Liver (tissue), 3 donors: ENCODE data around the gene SLC12A8.

Experiments used
- EGR1 ChIP-seq, 2 donors: IDR thresholded peaks; 2 replicates each; pipeline ENCODE4 v1.6.1; 2016 to 2018; ENCODE audit warnings: antibody characterized with exemption in 2 of 2, low read depth in 2 of 2
- GABPA ChIP-seq, 2 donors: IDR thresholded peaks in 1 of 2; conservative IDR thresholded peaks in 1 of 2; 2 replicates each; pipeline ENCODE4 v1.6.1; 2016; ENCODE audit warnings: antibody characterized with exemption in 2 of 2, mild to moderate bottlenecking in 1 of 2, moderate library complexity in 1 of 2
- HNF4A ChIP-seq, 2 donors: conservative IDR thresholded peaks; 2 replicates each; pipeline ENCODE4 v1.6.1; 2016; ENCODE audit warnings: antibody characterized with exemption in 2 of 2, mild to moderate bottlenecking in 2 of 2
- HNF4G ChIP-seq: IDR thresholded peaks from 2 replicates; pipeline ENCODE4 v1.6.1; 2016; ENCODE audit warnings: antibody characterized with exemption
- JUND ChIP-seq, 2 donors: IDR thresholded peaks; 2 replicates each; pipeline ENCODE4 v1.6.1; 2016; ENCODE audit warnings: antibody characterized with exemption in 2 of 2
- RAD21 ChIP-seq, 2 donors: IDR thresholded peaks; 2 replicates each; pipeline ENCODE4 v1.6.1; 2016; ENCODE audit warnings: antibody characterized with exemption in 2 of 2, mild to moderate bottlenecking in 2 of 2
- SP1 ChIP-seq: IDR thresholded peaks from 2 replicates; pipeline ENCODE4 v1.6.1; 2018; ENCODE audit warnings: antibody characterized with exemption, mild to moderate bottlenecking
- TAF1 ChIP-seq: conservative IDR thresholded peaks from 2 replicates; pipeline ENCODE4 v1.6.1; 2016; ENCODE audit warnings: antibody characterized with exemption, mild to moderate bottlenecking
- YY1 ChIP-seq: IDR thresholded peaks from 2 replicates; pipeline ENCODE4 v1.6.1; 2016; ENCODE audit warnings: antibody characterized with exemption, mild to moderate bottlenecking
- TF ChIP-seq, protein P1 (sequence below): fragments of 150-350 bp; IDR thresholded peaks from 2 replicates; pipeline ENCODE4 v1.5.1; 2017; ENCODE audit warnings: improper control_type of control experiment, low read depth, low read length; ENCODE audit not compliant: missing input control
- TF ChIP-seq, protein P2 (sequence below): IDR thresholded peaks from 2 replicates; pipeline ENCODE4 v1.6.1; 2016; ENCODE audit warnings: antibody characterized with exemption, mild to moderate bottlenecking
- TF ChIP-seq, protein P3 (sequence below): IDR thresholded peaks from 2 replicates; pipeline ENCODE4 v1.6.1; 2016; ENCODE audit warnings: antibody characterized with exemption
- TF ChIP-seq, protein P4 (sequence below): IDR thresholded peaks from 2 replicates; pipeline ENCODE4 v1.6.1; 2016; ENCODE audit warnings: antibody characterized with exemption
- TF ChIP-seq, protein P5 (sequence below): IDR thresholded peaks from 2 replicates; pipeline ENCODE4 v1.6.1; 2016; ENCODE audit warnings: antibody characterized with exemption
- donor health status: healthy.
- donor health status: healthy.

DNA sequence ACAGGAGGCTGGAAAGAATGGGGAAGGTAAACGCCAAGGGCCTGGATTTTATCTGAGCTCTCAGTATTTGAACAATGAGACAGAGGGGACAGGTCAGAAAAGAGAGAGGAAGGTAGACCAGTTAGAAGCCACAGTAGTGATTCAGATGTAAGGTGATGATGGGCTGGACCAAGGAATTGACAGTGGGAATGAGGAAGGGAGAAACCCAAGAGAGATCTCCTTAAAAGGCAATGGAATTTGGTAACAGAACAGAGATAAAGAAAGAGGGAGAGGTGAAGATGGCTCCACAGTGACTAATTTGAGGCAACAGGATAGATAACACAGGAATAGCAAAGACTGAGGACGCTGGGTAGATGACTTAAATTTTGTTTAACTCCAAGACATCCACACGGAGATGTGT is 145.3 kb downstream of the SLC12A8 start:
- TF ChIP-seq, protein P1, sequence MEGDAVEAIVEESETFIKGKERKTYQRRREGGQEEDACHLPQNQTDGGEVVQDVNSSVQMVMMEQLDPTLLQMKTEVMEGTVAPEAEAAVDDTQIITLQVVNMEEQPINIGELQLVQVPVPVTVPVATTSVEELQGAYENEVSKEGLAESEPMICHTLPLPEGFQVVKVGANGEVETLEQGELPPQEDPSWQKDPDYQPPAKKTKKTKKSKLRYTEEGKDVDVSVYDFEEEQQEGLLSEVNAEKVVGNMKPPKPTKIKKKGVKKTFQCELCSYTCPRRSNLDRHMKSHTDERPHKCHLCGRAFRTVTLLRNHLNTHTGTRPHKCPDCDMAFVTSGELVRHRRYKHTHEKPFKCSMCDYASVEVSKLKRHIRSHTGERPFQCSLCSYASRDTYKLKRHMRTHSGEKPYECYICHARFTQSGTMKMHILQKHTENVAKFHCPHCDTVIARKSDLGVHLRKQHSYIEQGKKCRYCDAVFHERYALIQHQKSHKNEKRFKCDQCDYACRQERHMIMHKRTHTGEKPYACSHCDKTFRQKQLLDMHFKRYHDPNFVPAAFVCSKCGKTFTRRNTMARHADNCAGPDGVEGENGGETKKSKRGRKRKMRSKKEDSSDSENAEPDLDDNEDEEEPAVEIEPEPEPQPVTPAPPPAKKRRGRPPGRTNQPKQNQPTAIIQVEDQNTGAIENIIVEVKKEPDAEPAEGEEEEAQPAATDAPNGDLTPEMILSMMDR: no peak
- TF ChIP-seq HNF4G (no peak), TAF1 (no peak), HNF4A (conservative IDR thresholded peaks at IDR 0.05) (no peak), GABPA (IDR thresholded peaks at IDR 0.05 in 1 of 2, conservative IDR thresholded peaks at IDR 0.05 in 1 of 2) (no peak), RAD21 (IDR thresholded peaks at IDR 0.05) (no peak), SP1 (no peak), JUND (IDR thresholded peaks at IDR 0.05) (no peak), EGR1 (IDR thresholded peaks at IDR 0.05; ENCODE audit: low read depth in 2 of 2) (no peak), YY1 (no peak)
- TF ChIP-seq, protein P2, sequence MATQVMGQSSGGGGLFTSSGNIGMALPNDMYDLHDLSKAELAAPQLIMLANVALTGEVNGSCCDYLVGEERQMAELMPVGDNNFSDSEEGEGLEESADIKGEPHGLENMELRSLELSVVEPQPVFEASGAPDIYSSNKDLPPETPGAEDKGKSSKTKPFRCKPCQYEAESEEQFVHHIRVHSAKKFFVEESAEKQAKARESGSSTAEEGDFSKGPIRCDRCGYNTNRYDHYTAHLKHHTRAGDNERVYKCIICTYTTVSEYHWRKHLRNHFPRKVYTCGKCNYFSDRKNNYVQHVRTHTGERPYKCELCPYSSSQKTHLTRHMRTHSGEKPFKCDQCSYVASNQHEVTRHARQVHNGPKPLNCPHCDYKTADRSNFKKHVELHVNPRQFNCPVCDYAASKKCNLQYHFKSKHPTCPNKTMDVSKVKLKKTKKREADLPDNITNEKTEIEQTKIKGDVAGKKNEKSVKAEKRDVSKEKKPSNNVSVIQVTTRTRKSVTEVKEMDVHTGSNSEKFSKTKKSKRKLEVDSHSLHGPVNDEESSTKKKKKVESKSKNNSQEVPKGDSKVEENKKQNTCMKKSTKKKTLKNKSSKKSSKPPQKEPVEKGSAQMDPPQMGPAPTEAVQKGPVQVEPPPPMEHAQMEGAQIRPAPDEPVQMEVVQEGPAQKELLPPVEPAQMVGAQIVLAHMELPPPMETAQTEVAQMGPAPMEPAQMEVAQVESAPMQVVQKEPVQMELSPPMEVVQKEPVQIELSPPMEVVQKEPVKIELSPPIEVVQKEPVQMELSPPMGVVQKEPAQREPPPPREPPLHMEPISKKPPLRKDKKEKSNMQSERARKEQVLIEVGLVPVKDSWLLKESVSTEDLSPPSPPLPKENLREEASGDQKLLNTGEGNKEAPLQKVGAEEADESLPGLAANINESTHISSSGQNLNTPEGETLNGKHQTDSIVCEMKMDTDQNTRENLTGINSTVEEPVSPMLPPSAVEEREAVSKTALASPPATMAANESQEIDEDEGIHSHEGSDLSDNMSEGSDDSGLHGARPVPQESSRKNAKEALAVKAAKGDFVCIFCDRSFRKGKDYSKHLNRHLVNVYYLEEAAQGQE: no peak
- TF ChIP-seq, protein P3, sequence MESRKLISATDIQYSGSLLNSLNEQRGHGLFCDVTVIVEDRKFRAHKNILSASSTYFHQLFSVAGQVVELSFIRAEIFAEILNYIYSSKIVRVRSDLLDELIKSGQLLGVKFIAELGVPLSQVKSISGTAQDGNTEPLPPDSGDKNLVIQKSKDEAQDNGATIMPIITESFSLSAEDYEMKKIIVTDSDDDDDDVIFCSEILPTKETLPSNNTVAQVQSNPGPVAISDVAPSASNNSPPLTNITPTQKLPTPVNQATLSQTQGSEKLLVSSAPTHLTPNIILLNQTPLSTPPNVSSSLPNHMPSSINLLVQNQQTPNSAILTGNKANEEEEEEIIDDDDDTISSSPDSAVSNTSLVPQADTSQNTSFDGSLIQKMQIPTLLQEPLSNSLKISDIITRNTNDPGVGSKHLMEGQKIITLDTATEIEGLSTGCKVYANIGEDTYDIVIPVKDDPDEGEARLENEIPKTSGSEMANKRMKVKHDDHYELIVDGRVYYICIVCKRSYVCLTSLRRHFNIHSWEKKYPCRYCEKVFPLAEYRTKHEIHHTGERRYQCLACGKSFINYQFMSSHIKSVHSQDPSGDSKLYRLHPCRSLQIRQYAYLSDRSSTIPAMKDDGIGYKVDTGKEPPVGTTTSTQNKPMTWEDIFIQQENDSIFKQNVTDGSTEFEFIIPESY: no peak
- TF ChIP-seq, protein P4, sequence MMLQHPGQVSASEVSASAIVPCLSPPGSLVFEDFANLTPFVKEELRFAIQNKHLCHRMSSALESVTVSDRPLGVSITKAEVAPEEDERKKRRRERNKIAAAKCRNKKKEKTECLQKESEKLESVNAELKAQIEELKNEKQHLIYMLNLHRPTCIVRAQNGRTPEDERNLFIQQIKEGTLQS: no peak
- TF ChIP-seq, protein P5, sequence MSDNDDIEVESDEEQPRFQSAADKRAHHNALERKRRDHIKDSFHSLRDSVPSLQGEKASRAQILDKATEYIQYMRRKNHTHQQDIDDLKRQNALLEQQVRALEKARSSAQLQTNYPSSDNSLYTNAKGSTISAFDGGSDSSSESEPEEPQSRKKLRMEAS: no peak
